ENCODE results near the gene KLF15. TPM values are rescaled to one million over a fixed set of nuclear protein-coding genes. Genes with fewer than 3 reads are reported as not detected.

KLF15 gene
- total and polyA plus RNA-seq, 2 experiments from 2014 or later, result 3.5 to 19.8 TPM

DNA sequence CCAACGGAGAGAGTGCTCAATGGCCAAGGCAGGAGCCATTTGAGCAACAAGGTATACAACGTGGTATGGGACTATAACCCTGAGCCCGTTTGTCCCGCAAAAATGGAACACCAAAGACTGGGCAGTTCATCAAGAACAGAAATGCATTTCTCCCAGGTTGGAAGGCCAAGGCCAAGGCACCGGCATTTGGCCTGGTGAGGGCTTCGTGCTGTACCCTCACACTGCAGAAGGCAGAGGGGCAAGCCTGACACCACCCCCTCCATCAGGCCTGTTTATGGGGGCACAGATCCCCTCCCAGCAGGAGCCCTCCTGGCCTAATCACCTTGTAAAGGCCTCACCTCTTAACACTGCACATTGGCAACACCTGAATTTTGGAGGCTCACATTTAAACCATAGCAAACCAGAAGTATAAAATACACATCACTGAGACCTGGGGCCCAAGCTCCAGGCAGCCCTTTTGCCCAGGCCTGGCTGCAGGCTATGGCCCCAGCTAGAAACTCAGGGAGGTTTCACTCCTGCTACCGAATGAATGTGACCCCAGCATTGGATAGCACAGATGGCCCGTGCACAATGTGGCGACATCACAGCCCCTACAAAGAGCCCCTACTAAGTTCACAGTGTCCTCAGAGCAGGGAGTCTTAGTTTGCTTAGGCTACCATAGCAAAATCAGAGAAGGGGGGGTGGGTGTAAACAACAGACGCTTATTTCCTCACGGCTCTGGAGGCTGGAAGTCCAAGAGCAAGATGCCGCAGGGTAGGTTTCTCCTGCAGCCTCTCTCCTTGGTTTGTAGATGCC, 47.1 kb downstream of the KLF15 start (continued):
- TF ChIP-seq, protein P1, sequence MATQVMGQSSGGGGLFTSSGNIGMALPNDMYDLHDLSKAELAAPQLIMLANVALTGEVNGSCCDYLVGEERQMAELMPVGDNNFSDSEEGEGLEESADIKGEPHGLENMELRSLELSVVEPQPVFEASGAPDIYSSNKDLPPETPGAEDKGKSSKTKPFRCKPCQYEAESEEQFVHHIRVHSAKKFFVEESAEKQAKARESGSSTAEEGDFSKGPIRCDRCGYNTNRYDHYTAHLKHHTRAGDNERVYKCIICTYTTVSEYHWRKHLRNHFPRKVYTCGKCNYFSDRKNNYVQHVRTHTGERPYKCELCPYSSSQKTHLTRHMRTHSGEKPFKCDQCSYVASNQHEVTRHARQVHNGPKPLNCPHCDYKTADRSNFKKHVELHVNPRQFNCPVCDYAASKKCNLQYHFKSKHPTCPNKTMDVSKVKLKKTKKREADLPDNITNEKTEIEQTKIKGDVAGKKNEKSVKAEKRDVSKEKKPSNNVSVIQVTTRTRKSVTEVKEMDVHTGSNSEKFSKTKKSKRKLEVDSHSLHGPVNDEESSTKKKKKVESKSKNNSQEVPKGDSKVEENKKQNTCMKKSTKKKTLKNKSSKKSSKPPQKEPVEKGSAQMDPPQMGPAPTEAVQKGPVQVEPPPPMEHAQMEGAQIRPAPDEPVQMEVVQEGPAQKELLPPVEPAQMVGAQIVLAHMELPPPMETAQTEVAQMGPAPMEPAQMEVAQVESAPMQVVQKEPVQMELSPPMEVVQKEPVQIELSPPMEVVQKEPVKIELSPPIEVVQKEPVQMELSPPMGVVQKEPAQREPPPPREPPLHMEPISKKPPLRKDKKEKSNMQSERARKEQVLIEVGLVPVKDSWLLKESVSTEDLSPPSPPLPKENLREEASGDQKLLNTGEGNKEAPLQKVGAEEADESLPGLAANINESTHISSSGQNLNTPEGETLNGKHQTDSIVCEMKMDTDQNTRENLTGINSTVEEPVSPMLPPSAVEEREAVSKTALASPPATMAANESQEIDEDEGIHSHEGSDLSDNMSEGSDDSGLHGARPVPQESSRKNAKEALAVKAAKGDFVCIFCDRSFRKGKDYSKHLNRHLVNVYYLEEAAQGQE (IDR thresholded peaks at IDR 0.05; ENCODE audit: unreplicated experiment), result no peak
- no peak for TF ChIP-seq STAT1 (IDR thresholded peaks at IDR 0.05; ENCODE audit: unreplicated experiment)
- TF ChIP-seq, protein P2, sequence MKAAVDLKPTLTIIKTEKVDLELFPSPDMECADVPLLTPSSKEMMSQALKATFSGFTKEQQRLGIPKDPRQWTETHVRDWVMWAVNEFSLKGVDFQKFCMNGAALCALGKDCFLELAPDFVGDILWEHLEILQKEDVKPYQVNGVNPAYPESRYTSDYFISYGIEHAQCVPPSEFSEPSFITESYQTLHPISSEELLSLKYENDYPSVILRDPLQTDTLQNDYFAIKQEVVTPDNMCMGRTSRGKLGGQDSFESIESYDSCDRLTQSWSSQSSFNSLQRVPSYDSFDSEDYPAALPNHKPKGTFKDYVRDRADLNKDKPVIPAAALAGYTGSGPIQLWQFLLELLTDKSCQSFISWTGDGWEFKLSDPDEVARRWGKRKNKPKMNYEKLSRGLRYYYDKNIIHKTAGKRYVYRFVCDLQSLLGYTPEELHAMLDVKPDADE (IDR thresholded peaks at IDR 0.05), result no peak
- TF ChIP-seq ZNF331 (CRISPR knock-in tag; IDR thresholded peaks at IDR 0.05; ENCODE audit: low read depth), result no peak
- no peak for TF ChIP-seq EZH2phosphoT487 (IDR thresholded peaks at IDR 0.05; ENCODE audit: unreplicated experiment)
- TF ChIP-seq, protein P3, sequence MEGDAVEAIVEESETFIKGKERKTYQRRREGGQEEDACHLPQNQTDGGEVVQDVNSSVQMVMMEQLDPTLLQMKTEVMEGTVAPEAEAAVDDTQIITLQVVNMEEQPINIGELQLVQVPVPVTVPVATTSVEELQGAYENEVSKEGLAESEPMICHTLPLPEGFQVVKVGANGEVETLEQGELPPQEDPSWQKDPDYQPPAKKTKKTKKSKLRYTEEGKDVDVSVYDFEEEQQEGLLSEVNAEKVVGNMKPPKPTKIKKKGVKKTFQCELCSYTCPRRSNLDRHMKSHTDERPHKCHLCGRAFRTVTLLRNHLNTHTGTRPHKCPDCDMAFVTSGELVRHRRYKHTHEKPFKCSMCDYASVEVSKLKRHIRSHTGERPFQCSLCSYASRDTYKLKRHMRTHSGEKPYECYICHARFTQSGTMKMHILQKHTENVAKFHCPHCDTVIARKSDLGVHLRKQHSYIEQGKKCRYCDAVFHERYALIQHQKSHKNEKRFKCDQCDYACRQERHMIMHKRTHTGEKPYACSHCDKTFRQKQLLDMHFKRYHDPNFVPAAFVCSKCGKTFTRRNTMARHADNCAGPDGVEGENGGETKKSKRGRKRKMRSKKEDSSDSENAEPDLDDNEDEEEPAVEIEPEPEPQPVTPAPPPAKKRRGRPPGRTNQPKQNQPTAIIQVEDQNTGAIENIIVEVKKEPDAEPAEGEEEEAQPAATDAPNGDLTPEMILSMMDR (conservative IDR thresholded peaks at IDR 0.05; ENCODE audit: low read depth in 2 of 2), result no peak

DNA sequence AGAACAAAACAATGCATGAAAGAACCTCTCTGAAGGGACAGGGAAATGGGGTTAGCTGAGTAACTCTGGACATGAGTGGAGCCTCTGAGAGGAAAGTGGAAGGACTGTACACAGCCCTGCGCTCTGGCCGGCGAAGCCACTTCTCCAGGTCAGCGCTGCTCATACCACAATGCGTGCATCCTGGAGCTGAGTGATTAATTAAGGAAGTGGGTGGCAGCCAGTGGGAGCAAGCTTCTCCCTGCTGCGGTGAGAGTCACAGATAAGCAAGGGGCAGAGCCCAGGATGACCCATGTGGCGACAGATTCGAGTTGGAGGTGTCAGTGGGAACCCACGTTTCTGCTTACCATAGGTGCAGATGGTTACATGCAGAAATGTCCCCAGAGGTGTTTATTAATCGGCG, 48.0 kb downstream of the KLF15 start:
- H3K27ac ChIP-seq (ENCODE audit: low read depth), result no peak overlapping the region
- no peak for ATAC-seq
- TF ChIP-seq CREB1 (CRISPR knock-in tag; IDR thresholded peaks at IDR 0.05; ENCODE audit: low read depth) (no peak), ZNF114 (CRISPR knock-in tag; IDR thresholded peaks at IDR 0.05) (no peak), NANOG (IDR thresholded peaks at IDR 0.05; ENCODE audit: borderline replicate concordance) (no peak), POLR2AphosphoS5 (IDR thresholded peaks at IDR 0.05; ENCODE audit: low read depth) (no peak), ZNF331 (CRISPR knock-in tag; IDR thresholded peaks at IDR 0.05; ENCODE audit: low read depth) (no peak)
- TF ChIP-seq, protein P2 (IDR thresholded peaks at IDR 0.05), result no peak
- TF ChIP-seq, protein P3 (conservative IDR thresholded peaks at IDR 0.05; ENCODE audit: low read depth in 2 of 2), result no peak

More for the DNA sequence above, 48.0 kb downstream of the KLF15 start:
- Mint-ChIP-seq H3K27ac (no peak overlapping the region), H3K9me3 (peaks cover 21% of the 10 kb centered on the region), H3K4me1 (no peaks in the 10 kb centered on the region; the same call in 2 of the 3 replicates), H3K4me3 (no peak overlapping the region), H3K27me3 (ENCODE audit: insufficient read depth, low read depth, poor library complexity) (peaks cover 19% of the 10 kb centered on the region), H3K36me3 (ENCODE audit: low read depth) (no peaks in the 10 kb centered on the region; the same call in 1 of the 3 replicates)
- H3K4me3 ChIP-seq, result no peak overlapping the region
- no peaks in the 10 kb centered on the region for H3K79me2 ChIP-seq (replicated peaks; ENCODE audit: insufficient read depth)
- H3K9me2 ChIP-seq (ENCODE audit: insufficient read depth), result no peaks in the 10 kb centered on the region
- no peaks in the 10 kb centered on the region for H3K36me3 ChIP-seq (ENCODE audit: insufficient read depth)
- H3K4me1 ChIP-seq (ENCODE audit: insufficient read depth), result no peaks in the 10 kb centered on the region
- H3K4me2 ChIP-seq, result no peak overlapping the region
- no peak for DNase-seq (ENCODE audit: low spot score)
- no peaks in the 10 kb centered on the region for H3F3A ChIP-seq (replicated peaks; ENCODE audit: low read depth)
- H4K20me1 ChIP-seq (replicated peaks; ENCODE audit: insufficient read depth), result no peaks in the 10 kb centered on the region
- H2AFZ ChIP-seq, result no peak overlapping the region
- no peaks in the 10 kb centered on the region for H3K27me3 ChIP-seq (ENCODE audit: insufficient read depth)
